Heart left ventricle (tissue), 13 donors: ENCODE results near the gene HDHD3.

Experiments
- CTCF ChIP-seq, 12 donors: fragments of 200-600 bp; sonication (generic) in 4 of 12; IDR thresholded peaks; one replicate each; pipeline versions ENCODE4 v1.5.0 to v1.8.0; 2018 to 2022; ENCODE audit warnings: antibody characterized with exemption in 12 of 12, mild to moderate bottlenecking in 5 of 12
- POLR2A ChIP-seq, 2 donors: fragments of 450-650 bp; IDR thresholded peaks; one replicate each; pipeline ENCODE4 v1.6.1; 2017; ENCODE audit warnings: antibody characterized with exemption in 2 of 2, mild to moderate bottlenecking in 2 of 2, moderate library complexity in 2 of 2
- donor health status: ischemic (EF 13 %, LVEDD 7.1; RV severe dilation, severe dysfunction).
- donor health status: DM: no; HTN: yes; CAD: no.
- donor health status: DM: no; HTN: no; CAD: no.
- donor health status: ischemic (EF 25% LVEDD 6.9; RV normal size, moderate dysfunction).
- donor health status: ischemic (EF 25% LVEDD 5.7; RV mildly dilated, moderate dysfunction).
- donor health status: ischemic (EF 35%, LVEDD 5.7; RV mildly dilated, moderate dysfunction).
- donor health status: nonischemic (EF 11% LVEDD 7.7; RV severe dilation, severe dysfunction).
- donor health status: DM: yes; HTN: yes; CAD: no.
- donor health status: PGD.
- donor health status: ischemic (EF 29% LVEDD 5.4; RV normal size, mild dysfunction).
- donor health status: nonischemic (EF 23%, LVEDD 6.1; RV moderate dilation, normal function).

GRCh38 chr9:113348437-113348836 is 28.3 kb downstream of the HDHD3 start:
- no peak for TF ChIP-seq CTCF (IDR thresholded peaks at IDR 0.05)
- TF ChIP-seq POLR2A (IDR thresholded peaks at IDR 0.05) = no peak
